Nucleus accumbens (tissue), 56 donors: ENCODE results near the gene MMP17.
"Not testable (repeated sequence)": the region's sequence is repeated elsewhere in the genome, so short reads cannot be mapped to it uniquely, and the experiment has no call there.

Experiments used
- DNase-seq, 56 donors: peaks; one replicate each; lab custom pipeline; 2025; lab: John Stamatoyannopoulos, UW

Gene MMP17

GRCh38 chr12:131862600-131862993, 34.4 kb downstream of the MMP17 start:
- DNase-seq = no peak

- peak in 1 of 56 donors; percentile 52 for DNase-seq
Observed at GRCh38 chr12:131862994-131863710, 35.0 kb downstream of the MMP17 start.

- DNase-seq = peak in 2 of 56 donors; percentile 32 to 46
Observed at GRCh38 chr12:131863711-131864396, 35.7 kb downstream of the MMP17 start.

GRCh38 chr12:131864469-131864868, 36.3 kb downstream of the MMP17 start:
- DNase-seq = peak in 1 of 56 donors; percentile 43

- no peak for DNase-seq
Observed at GRCh38 chr12:131865180-131865875, 37.1 kb downstream of the MMP17 start.

GRCh38 chr12:131867471-131867870, 39.3 kb downstream of the MMP17 start:
- DNase-seq = no peak

- DNase-seq = peak in 1 of 56 donors; percentile 35
Observed at GRCh38 chr12:131867891-131868675, 39.9 kb downstream of the MMP17 start.

- DNase-seq = no peak
Observed at GRCh38 chr12:131869871-131870418, 41.8 kb downstream of the MMP17 start.

- DNase-seq = no peak
Observed at GRCh38 chr12:131871677-131872076, 43.5 kb downstream of the MMP17 start.

GRCh38 chr12:131872154-131873051, 44.2 kb downstream of the MMP17 start:
- DNase-seq = no peak

- DNase-seq = no peak
Observed at GRCh38 chr12:131873293-131873692, 45.1 kb downstream of the MMP17 start.

GRCh38 chr12:131874972-131875371, 46.8 kb downstream of the MMP17 start:
- DNase-seq = not testable (repeated sequence)

- DNase-seq = not testable (repeated sequence)
Observed at GRCh38 chr12:131877216-131877615, 49.0 kb downstream of the MMP17 start.

GRCh38 chr12:131878436-131878835, 50.2 kb downstream of the MMP17 start:
- not testable (repeated sequence) for DNase-seq

GRCh38 chr12:131882804-131883520, 54.8 kb downstream of the MMP17 start:
- DNase-seq = no peak

GRCh38 chr12:131883521-131883900, 55.3 kb downstream of the MMP17 start:
- no peak for DNase-seq

- not testable (repeated sequence) for DNase-seq
Observed at GRCh38 chr12:131885076-131885475, 56.9 kb downstream of the MMP17 start.

GRCh38 chr12:131885543-131886057, 57.4 kb downstream of the MMP17 start:
- DNase-seq = no peak
